VCaP (cell line): ENCODE data around the gene CAMTA1.

Source experiments
- H3K27ac ChIP-seq: fragments of 450-650 bp; 2 replicates; pipeline ENCODE4 v1.5.1; 2017
- CTCF ChIP-seq: fragments of 450-650 bp; conservative IDR thresholded peaks from 2 replicates; pipeline ENCODE4 v1.5.1; 2017; ENCODE audit warnings: mild to moderate bottlenecking, moderate library complexity

CAMTA1 gene

GRCh38 chr1:7643530-7643929 lies 858.3 kb downstream of the CAMTA1 start:
- TF ChIP-seq CTCF: no peak
- no peak overlapping the region for H3K27ac ChIP-seq

GRCh38 chr1:7644086-7644485 lies 858.8 kb downstream of the CAMTA1 start:
- no peak for TF ChIP-seq CTCF

GRCh38 chr1:7644961-7645750 lies 859.9 kb downstream of the CAMTA1 start:
- peak overlapping the region; percentile 35; the same call in 1 of the 2 replicates for H3K27ac ChIP-seq
- no peak for TF ChIP-seq CTCF

More at GRCh38 chr1:7644086-7644485, 858.8 kb downstream of the CAMTA1 start:
- no peak overlapping the region for H3K27ac ChIP-seq

GRCh38 chr1:7645751-7646048 lies 860.4 kb downstream of the CAMTA1 start:
- no peak for TF ChIP-seq CTCF
- peak overlapping the region; percentile 35; the same call in 1 of the 2 replicates for H3K27ac ChIP-seq

- TF ChIP-seq CTCF: no peak
- H3K27ac ChIP-seq: no peak overlapping the region
Measured at GRCh38 chr1:7646164-7646563, 860.9 kb downstream of the CAMTA1 start.

- TF ChIP-seq CTCF: peak; percentile 97
- H3K27ac ChIP-seq: peak overlapping the region; percentile 53; the same call in 1 of the 2 replicates
Measured at GRCh38 chr1:7646981-7647901, 862.0 kb downstream of the CAMTA1 start.

GRCh38 chr1:7648761-7649384 lies 863.6 kb downstream of the CAMTA1 start:
- no peak overlapping the region for H3K27ac ChIP-seq
- TF ChIP-seq CTCF: no peak
